Measurements from ENCODE around the gene BDKRB2.

DNA sequence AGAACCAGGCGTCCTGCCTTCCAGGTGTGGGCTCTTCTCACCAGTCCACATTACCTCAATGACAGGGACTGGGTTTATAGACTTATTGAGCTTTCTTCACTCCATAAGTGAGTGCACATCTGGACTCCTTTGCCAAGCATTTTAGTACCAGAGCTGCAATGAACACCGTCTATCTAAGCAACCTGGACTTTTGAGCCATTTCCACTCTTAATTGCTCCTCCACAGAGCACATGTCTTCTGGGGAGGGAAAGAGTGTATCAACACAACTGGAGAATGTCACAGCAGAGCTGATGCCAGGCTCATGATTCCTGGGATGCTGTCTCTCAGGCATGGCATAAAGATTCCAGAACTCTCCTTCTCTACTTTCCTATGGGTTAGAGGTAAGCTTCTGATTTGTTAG lies 43.0 kb upstream of the BDKRB2 start:
- no peak for TF ChIP-seq EZH2 (IDR thresholded peaks at IDR 0.05; ENCODE audit: insufficient read depth, poor library complexity, severe bottlenecking)
- no peak for TF ChIP-seq EZH2phosphoT487 (IDR thresholded peaks at IDR 0.05; ENCODE audit: insufficient read depth, low read depth)

All from GM23248 (cell line).